NT2/D1 (cell line): ENCODE results near the gene OPN3.

Source experiments
- SUZ12 ChIP-seq: IDR thresholded peaks from 2 replicates; pipeline ENCODE4 v1.6.1; 2011; ENCODE audit not compliant: insufficient read length, insufficient read depth; ENCODE audit errors: extremely low read depth
- YY1 ChIP-seq: IDR thresholded peaks from 2 replicates; pipeline ENCODE4 v1.6.1; 2011; ENCODE audit not compliant: insufficient read length, insufficient read depth
- ZNF274 ChIP-seq: IDR thresholded peaks from 2 replicates; pipeline ENCODE4 v1.6.1; 2011; ENCODE audit warnings: mild to moderate bottlenecking, low read depth, low read length

- TF ChIP-seq SUZ12 = no peak
- no peak for TF ChIP-seq ZNF274
- no peak for TF ChIP-seq YY1
Observed at GRCh38 chr1:241590719-241591118, 49.5 kb downstream of the OPN3 start.
